Upper lobe of right lung (tissue), 1 donor: ENCODE results near the gene EXO1. TPM values are rescaled to one million over a fixed set of nuclear protein-coding genes. Genes with fewer than 3 reads are reported as not detected.

ENCODE experiments used
- ATAC-seq: fragments of 200-7000 bp; cut with Tn5 transposase; one replicate; pipeline ENCODE4 v1.9.1; 2020; ENCODE audit warnings: mild to moderate bottlenecking, moderate library complexity
- DNase-seq: peaks from one replicate; pipeline ENCODE4 v3.0.0-alpha.2; 2020
- H3K27ac ChIP-seq: fragments of 200-600 bp; one replicate; pipeline ENCODE4 v1.8.0; 2022
- H3K27me3 ChIP-seq: fragments of 200-600 bp; one replicate; pipeline ENCODE4 v1.8.0; 2022; ENCODE audit warnings: mild to moderate bottlenecking
- H3K36me3 ChIP-seq: fragments of 200-600 bp; one replicate; pipeline ENCODE4 v1.8.0; 2022
- H3K4me1 ChIP-seq: fragments of 200-600 bp; one replicate; pipeline ENCODE4 v1.8.0; 2022
- H3K4me3 ChIP-seq: fragments of 200-600 bp; one replicate; pipeline ENCODE4 v1.8.0; 2022; ENCODE audit warnings: mild to moderate bottlenecking
- H3K9me3 ChIP-seq: fragments of 200-600 bp; one replicate; pipeline ENCODE4 v1.8.0; 2022
- CTCF ChIP-seq: fragments of 200-600 bp; IDR thresholded peaks from one replicate; pipeline ENCODE4 v1.8.0; 2022; ENCODE audit warnings: antibody characterized with exemption
- intact Hi-C: fragments of 100-400 bp; cut with DNase I; formaldehyde crosslinking; loops from one replicate; pipeline ENCODE4 v1.11.0; 2022
- total RNA-seq: library from RNA; stranded (reverse); fragmentation: NEBNext Ultra II Directional; extraction: Animal tissue kit (Norgen Biotek cat#: 25700); gene quantifications from one replicate; pipeline ENCODE4 v1.2.1, GENCODE V29; 2021
- donor health status: DM: no; HTN: yes; CAD: no; lungs with severe emphysema.

Gene EXO1
- total RNA-seq, 1 donor from 2014 or later: 0.32 TPM

GRCh38 chr1:241827264-241827663 is 20.7 kb upstream of the EXO1 start:
- ATAC-seq: no peak
- no peaks in the 10 kb centered on the region for H3K9me3 ChIP-seq
- TF ChIP-seq CTCF: no peak
- no peak for DNase-seq
- intact Hi-C loops: no loop called here
- no peaks in the 10 kb centered on the region for H3K36me3 ChIP-seq
- H3K27ac ChIP-seq: no peak overlapping the region
- H3K4me3 ChIP-seq: no peak overlapping the region
- no peaks in the 10 kb centered on the region for H3K27me3 ChIP-seq
- no peaks in the 10 kb centered on the region for H3K4me1 ChIP-seq

- Histone ChIP-seq H3K9me3 (no peaks in the 10 kb centered on the region), H3K4me3 (no peak overlapping the region), H3K36me3 (no peaks in the 10 kb centered on the region), H3K27ac (no peak overlapping the region), H3K27me3 (no peaks in the 10 kb centered on the region), H3K4me1 (no peaks in the 10 kb centered on the region)
- no peak for TF ChIP-seq CTCF
- no peak for DNase-seq
- intact Hi-C loops: no loop called here
- no peak for ATAC-seq
Measured at GRCh38 chr1:241828463-241829021, 19.5 kb upstream of the EXO1 start.

- Histone ChIP-seq H3K9me3 (no peaks in the 10 kb centered on the region), H3K4me1 (no peaks in the 10 kb centered on the region), H3K4me3 (no peak overlapping the region), H3K27me3 (no peaks in the 10 kb centered on the region), H3K36me3 (no peaks in the 10 kb centered on the region), H3K27ac (no peak overlapping the region)
- DNase-seq (no peak), ATAC-seq (no peak)
- TF ChIP-seq CTCF: no peak
- intact Hi-C loops: no loop called here
Measured at GRCh38 chr1:241829468-241829867, 18.5 kb upstream of the EXO1 start.

- peak; percentile 55 for ATAC-seq
- Histone ChIP-seq H3K4me3 (no peak overlapping the region), H3K9me3 (no peaks in the 10 kb centered on the region), H3K27ac (no peak overlapping the region), H3K36me3 (no peaks in the 10 kb centered on the region), H3K27me3 (no peaks in the 10 kb centered on the region), H3K4me1 (no peaks in the 10 kb centered on the region)
- peak; percentile 53 for TF ChIP-seq CTCF
- intact Hi-C loops: no loop called here
- DNase-seq: no peak
Measured at GRCh38 chr1:241834733-241835377, 13.1 kb upstream of the EXO1 start.

GRCh38 chr1:241836941-241837340 is 11.1 kb upstream of the EXO1 start:
- no peak for DNase-seq
- intact Hi-C loops: no loop called here
- Histone ChIP-seq H3K36me3 (no peaks in the 10 kb centered on the region), H3K27ac (no peak overlapping the region), H3K27me3 (no peaks in the 10 kb centered on the region), H3K4me3 (no peak overlapping the region), H3K4me1 (no peaks in the 10 kb centered on the region), H3K9me3 (no peaks in the 10 kb centered on the region)
- TF ChIP-seq CTCF: no peak
- no peak for ATAC-seq
